MG63 (cell line): ENCODE data around the gene MYLK2. TPM values are rescaled to one million over a fixed set of nuclear protein-coding genes. Genes with fewer than 3 reads are reported as not detected.

Source experiments
- DNase-seq: peaks from one replicate; pipeline ENCODE4 v3.0.0-alpha.2; 2020
- H3K27me3 ChIP-seq: fragments of 250-450 bp; sonication (Bioruptor Pico); 2 replicates; pipeline ENCODE4 v1.5.1; 2020; ENCODE audit warnings: mild to moderate bottlenecking, moderate library complexity
- H3K36me3 ChIP-seq: fragments of 250-450 bp; sonication (Bioruptor Pico); 2 replicates; pipeline ENCODE4 v1.5.1; 2020; ENCODE audit warnings: mild to moderate bottlenecking, moderate library complexity
- H3K4me3 ChIP-seq: fragments of 250-450 bp; sonication (Bioruptor Pico); 2 replicates; pipeline ENCODE4 v1.5.1; 2020; ENCODE audit warnings: mild to moderate bottlenecking, moderate library complexity
- H3K9me3 ChIP-seq: fragments of 250-450 bp; sonication (Bioruptor Pico); 2 replicates; pipeline ENCODE4 v1.5.1; 2020; ENCODE audit warnings: mild to moderate bottlenecking, moderate library complexity
- total RNA-seq: library from RNA; depleted of rRNA; stranded (reverse); fragments of >200 nt; shearing (Covaris generic); gene quantifications from 2 replicates; pipeline ENCODE4 v1.2.3, GENCODE V29; 2014; ENCODE audit warnings: low replicate concordance; rRNA removed

MYLK2 gene
- total RNA-seq, 1 experiment from 2014 or later, result not detected

- no peaks in the 10 kb centered on the region for H3K36me3 ChIP-seq
- no peak for DNase-seq
- peaks cover 16% of the 10 kb centered on the region for H3K27me3 ChIP-seq
- H3K9me3 ChIP-seq, result no peaks in the 10 kb centered on the region
- peak overlapping the region; percentile 23; the same call in 1 of the 2 replicates for H3K4me3 ChIP-seq
These were observed 51.8 kb downstream of the MYLK2 start for GRCh38 chr20:31870726-31871617.

- Histone ChIP-seq H3K36me3 (no peaks in the 10 kb centered on the region), H3K4me3 (no peak overlapping the region), H3K9me3 (no peaks in the 10 kb centered on the region), H3K27me3 (peaks cover 16% of the 10 kb centered on the region)
- DNase-seq, result no peak
These were observed 52.4 kb downstream of the MYLK2 start for GRCh38 chr20:31871618-31871954.

DNA sequence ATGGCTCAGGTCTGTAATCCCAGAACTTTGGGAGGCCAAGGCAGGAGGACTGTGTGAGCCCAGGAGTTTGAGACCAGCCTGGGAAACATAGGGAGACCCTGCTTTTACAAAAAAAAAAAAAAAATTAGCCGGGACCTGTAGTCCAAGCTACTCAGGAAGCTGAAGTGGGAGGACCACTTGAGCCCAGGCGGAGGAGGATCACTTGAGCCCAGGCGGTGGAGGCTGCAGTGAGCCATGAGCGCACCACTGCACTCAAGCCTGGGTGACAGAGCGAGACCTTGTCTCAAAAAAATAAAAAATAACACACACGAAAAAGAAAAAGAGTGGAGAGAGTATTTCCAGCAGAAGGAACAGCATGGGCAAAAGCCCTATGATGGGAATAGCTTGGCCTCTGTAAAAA lies 53.2 kb downstream of the MYLK2 start:
- Histone ChIP-seq H3K27me3 (peaks cover 16% of the 10 kb centered on the region), H3K9me3 (no peaks in the 10 kb centered on the region), H3K36me3 (no peaks in the 10 kb centered on the region), H3K4me3 (no peak overlapping the region)
- no peak for DNase-seq

DNA sequence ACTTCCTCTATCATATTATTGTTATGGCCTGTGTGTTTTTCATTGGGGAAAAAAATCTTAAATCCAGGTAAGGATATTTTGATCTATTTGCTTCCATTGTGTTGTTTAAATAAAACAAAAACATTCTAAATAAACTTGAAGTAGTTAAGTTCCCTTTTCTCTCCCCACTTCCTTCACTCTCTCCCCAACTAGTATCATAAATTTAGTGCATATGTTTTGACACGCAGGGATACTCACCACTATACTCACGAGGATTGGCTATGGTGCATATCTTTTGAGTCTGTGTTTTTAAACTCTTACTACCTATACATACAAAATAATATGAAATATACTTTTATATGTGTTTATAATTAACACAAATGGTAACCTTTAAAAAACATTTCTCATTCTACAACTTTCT lies 56.5 kb downstream of the MYLK2 start:
- no peak for DNase-seq
- H3K9me3 ChIP-seq, result no peaks in the 10 kb centered on the region
- H3K4me3 ChIP-seq, result no peak overlapping the region
- peaks cover 9% of the 10 kb centered on the region for H3K27me3 ChIP-seq
- H3K36me3 ChIP-seq, result no peaks in the 10 kb centered on the region

GRCh38 chr20:31877684-31878083 lies 58.5 kb downstream of the MYLK2 start:
- Histone ChIP-seq H3K9me3 (no peaks in the 10 kb centered on the region), H3K36me3 (no peaks in the 10 kb centered on the region), H3K4me3 (no peak overlapping the region), H3K27me3 (no peaks in the 10 kb centered on the region; the same call in 1 of the 2 replicates)
- no peak for DNase-seq

- peak overlapping the region; percentile 70 for H3K4me3 ChIP-seq
- H3K9me3 ChIP-seq, result no peaks in the 10 kb centered on the region
- peak; percentile 91 for DNase-seq
- no peaks in the 10 kb centered on the region; the same call in 1 of the 2 replicates for H3K27me3 ChIP-seq
- no peaks in the 10 kb centered on the region for H3K36me3 ChIP-seq
These were observed 60.2 kb downstream of the MYLK2 start for GRCh38 chr20:31879143-31879987.

- no peaks in the 10 kb centered on the region for H3K9me3 ChIP-seq
- H3K36me3 ChIP-seq, result no peaks in the 10 kb centered on the region
- H3K4me3 ChIP-seq, result no peak overlapping the region
- H3K27me3 ChIP-seq, result no peaks in the 10 kb centered on the region; the same call in 1 of the 2 replicates
- DNase-seq, result no peak
These were observed 62.8 kb downstream of the MYLK2 start for GRCh38 chr20:31881945-31882344.

GRCh38 chr20:31883829-31884228 lies 64.7 kb downstream of the MYLK2 start:
- H3K36me3 ChIP-seq, result no peaks in the 10 kb centered on the region
- no peak for DNase-seq
- H3K27me3 ChIP-seq, result no peaks in the 10 kb centered on the region
- no peaks in the 10 kb centered on the region for H3K9me3 ChIP-seq
- H3K4me3 ChIP-seq, result no peak overlapping the region

Other genes with a start within 250 kb of the MYLK2 start
- gene ID1, start 214.1 kb upstream of the MYLK2 start, total RNA-seq, result 363 and 396 TPM in 2 replicates
- not detected in 2 replicates for gene COX4I2, start 181.4 kb upstream of the MYLK2 start, total RNA-seq
- gene BCL2L1, start 96.5 kb upstream of the MYLK2 start, total RNA-seq, result 63.0 and 64.2 TPM in 2 replicates
- gene TPX2, start 80.1 kb upstream of the MYLK2 start, total RNA-seq, result 123 and 139 TPM in 2 replicates
- gene FOXS1, start 26.2 kb downstream of the MYLK2 start, total RNA-seq, result 0.07 TPM in 1 of 2 replicates, not detected in the other
- gene DUSP15, start 51.2 kb downstream of the MYLK2 start, total RNA-seq, result 1.3 and 1.9 TPM in 2 replicates
- gene TTLL9, start 51.3 kb downstream of the MYLK2 start, total RNA-seq, result not detected in 2 replicates
- 31.4 and 31.5 TPM in 2 replicates for gene PDRG1, start 132.7 kb downstream of the MYLK2 start, total RNA-seq
- not detected in 2 replicates for gene XKR7, start 148.8 kb downstream of the MYLK2 start, total RNA-seq
- not detected in 2 replicates for gene CCM2L, start 191.1 kb downstream of the MYLK2 start, total RNA-seq
- not detected in 2 replicates for gene HCK, start 232.9 kb downstream of the MYLK2 start, total RNA-seq